Measurements from ENCODE around the gene MALRD1.

MALRD1 gene

DNA sequence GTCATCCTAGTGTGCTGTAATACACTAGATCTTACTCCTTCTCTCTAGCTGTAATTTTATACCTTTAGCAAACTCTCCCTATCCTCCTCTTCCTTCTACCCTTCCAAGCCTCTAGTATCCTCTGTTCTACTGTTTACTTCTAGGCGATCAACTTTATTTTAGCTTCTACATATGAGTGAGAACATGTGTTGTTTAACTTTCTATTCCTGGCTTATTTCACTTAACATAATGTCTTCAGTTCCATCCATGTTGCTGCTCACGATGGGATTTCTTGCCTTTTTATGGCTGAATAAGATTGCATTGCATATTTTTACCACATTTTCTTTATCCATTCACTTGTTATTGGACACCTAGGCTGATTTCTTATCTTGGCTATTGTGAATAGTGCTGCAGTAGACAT lies 318.6 kb downstream of the MALRD1 start:
- TF ChIP-seq, protein P1, sequence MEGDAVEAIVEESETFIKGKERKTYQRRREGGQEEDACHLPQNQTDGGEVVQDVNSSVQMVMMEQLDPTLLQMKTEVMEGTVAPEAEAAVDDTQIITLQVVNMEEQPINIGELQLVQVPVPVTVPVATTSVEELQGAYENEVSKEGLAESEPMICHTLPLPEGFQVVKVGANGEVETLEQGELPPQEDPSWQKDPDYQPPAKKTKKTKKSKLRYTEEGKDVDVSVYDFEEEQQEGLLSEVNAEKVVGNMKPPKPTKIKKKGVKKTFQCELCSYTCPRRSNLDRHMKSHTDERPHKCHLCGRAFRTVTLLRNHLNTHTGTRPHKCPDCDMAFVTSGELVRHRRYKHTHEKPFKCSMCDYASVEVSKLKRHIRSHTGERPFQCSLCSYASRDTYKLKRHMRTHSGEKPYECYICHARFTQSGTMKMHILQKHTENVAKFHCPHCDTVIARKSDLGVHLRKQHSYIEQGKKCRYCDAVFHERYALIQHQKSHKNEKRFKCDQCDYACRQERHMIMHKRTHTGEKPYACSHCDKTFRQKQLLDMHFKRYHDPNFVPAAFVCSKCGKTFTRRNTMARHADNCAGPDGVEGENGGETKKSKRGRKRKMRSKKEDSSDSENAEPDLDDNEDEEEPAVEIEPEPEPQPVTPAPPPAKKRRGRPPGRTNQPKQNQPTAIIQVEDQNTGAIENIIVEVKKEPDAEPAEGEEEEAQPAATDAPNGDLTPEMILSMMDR (IDR thresholded peaks at IDR 0.05; ENCODE audit: low read depth, low read length): no peak
- no peak for DNase-seq (ENCODE audit: extremely low read depth, low read depth)

DNA sequence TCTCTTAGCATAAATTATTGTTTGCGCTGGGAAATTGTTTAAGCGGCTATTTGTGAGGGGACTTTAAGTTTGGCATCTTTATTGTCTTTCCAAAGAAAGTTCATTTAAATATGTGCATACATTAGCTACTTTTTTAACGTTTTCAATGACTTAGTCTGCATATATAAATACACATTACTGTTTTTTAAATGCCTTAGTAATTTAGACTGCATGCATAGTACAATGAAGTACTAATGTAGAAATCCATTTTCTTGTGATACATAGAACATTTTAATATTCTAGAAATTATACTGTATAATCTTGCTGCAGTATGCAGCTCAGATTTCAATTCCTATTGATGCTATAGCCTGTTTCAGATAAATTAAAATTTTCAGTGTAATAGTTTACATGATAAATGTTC lies 325.4 kb downstream of the MALRD1 start:
- TF ChIP-seq, protein P1 (IDR thresholded peaks at IDR 0.05; ENCODE audit: low read depth, low read length): no peak
- DNase-seq (ENCODE audit: extremely low read depth, low read depth): no peak

DNA sequence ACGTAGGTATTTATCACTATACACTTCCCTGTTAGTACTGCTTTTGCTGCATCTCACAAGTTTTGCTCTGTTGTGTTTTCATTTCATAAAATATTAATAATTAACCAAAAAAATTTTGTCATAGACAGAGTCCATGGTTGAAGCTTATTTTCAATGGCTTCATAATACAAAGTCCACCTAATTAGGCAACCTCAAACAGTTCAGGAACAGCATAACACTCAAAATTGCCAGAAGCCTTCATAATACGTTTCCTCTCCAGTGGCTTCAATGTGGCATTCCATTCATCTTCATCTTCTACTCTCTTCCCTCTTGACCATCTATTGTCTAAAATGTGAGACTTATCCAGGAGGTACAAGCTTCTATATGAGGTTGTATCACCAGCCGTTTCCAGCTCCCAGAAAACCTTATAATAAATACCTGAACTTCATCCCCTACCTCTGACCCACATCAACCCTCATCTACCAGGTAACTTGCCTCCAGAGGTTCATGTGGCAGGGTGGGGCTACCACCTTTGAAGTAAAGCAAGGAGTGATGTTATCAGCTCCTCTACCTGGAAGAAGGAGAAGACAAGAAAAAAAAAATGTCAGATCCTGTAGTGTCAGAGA lies 337.3 kb downstream of the MALRD1 start:
- TF ChIP-seq, protein P1 (IDR thresholded peaks at IDR 0.05; ENCODE audit: low read depth, low read length): no peak
- no peak for DNase-seq (ENCODE audit: extremely low read depth, low read depth)

DNA sequence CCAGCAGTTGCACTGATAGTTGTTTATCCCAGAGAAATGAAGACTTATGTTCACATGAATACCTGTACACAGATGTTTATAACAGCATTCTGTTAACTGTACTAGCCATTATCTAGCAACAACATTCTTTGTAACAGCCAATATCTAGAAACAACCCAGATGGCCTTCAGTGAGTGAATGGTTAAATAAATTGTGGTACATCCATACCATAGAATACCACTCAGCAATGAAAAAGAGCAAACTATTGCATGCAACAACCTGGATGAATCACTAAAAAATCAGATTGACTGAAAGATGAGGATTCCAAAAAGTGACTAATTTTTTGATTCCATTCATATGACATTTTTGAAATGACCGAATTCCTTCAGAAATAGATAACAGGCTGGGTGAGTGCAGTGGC lies 360.3 kb downstream of the MALRD1 start:
- TF ChIP-seq, protein P1 (IDR thresholded peaks at IDR 0.05; ENCODE audit: low read depth, low read length): no peak
- no peak for DNase-seq (ENCODE audit: extremely low read depth, low read depth)

DNA sequence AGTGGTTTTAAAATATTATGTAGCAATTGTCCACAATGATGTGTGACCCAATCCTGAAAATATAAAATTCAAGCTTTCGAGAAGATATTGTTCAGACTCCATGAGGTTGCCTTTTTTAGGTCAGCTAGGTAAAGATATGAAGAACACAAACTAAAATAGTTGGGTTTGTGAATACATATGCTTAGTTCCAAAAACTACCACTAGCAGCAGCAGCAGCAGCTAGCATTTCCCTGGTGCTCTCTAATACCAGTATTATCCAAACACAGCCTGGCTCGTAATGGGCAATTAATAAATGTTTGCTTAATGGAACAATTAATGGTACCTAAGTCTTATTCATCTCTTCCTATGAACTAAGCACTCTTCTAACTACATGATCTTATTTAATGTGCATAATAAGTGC lies 362.5 kb downstream of the MALRD1 start:
- no peak for DNase-seq (ENCODE audit: extremely low read depth, low read depth)
- TF ChIP-seq, protein P1 (IDR thresholded peaks at IDR 0.05; ENCODE audit: low read depth, low read length): no peak

DNA sequence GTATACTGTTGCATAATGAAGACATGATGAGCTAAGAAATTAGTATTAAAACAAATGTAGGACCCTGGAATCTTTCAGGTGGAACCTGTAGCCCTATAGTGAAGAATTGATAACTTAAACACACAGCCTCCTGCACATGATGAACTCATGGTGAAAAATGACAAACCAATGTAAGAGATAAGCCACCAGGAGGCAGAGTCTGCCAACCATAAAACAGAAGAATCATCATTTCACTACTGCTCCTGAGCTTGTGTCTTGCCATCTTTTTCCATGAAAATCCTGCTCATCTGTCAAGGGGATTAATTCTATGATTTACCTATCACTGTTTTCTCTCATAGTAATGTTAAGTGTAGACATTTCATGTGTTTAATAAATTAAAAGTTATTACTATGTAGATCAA lies 363.9 kb downstream of the MALRD1 start:
- TF ChIP-seq, protein P1 (IDR thresholded peaks at IDR 0.05; ENCODE audit: low read depth, low read length): peak; percentile 34
- DNase-seq (ENCODE audit: extremely low read depth, low read depth): no peak

DNA sequence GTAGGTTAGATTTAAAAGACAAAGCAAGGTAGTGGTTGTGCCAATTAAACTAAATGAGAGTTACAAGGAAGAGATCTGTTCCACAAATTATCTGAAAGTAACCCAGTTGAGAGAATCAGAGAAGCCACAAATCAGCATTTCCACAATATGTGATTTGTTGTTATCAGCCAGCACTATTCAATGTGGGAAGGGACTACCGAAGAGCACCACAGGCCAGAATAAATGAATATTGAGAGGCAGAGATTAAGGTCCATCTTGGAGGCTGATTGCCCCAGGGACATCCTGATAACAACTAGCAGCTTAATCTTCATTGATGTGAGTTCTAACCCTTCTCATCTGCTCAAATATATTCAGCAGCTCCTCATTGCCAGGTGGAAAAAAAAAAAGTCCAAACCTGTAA lies 367.6 kb downstream of the MALRD1 start:
- TF ChIP-seq, protein P1 (IDR thresholded peaks at IDR 0.05; ENCODE audit: low read depth, low read length): no peak
- no peak for DNase-seq (ENCODE audit: extremely low read depth, low read depth)
